Testis (tissue), 3 donors: ENCODE data around the gene RASL10B. TPM values are rescaled to one million over a fixed set of nuclear protein-coding genes. Genes with fewer than 3 reads are reported as not detected.

Experiments
- DNase-seq: peaks from one replicate; pipeline ENCODE4 v3.0.0-alpha.2; 2019
- H3K27ac ChIP-seq, 2 donors: fragments of 200-600 bp; sonication (generic); one replicate each; pipeline ENCODE4 v1.5.1; 2019
- H3K27me3 ChIP-seq: fragments of 200-600 bp; sonication (generic); one replicate; pipeline ENCODE4 v1.5.1; 2019
- H3K36me3 ChIP-seq: fragments of 200-600 bp; sonication (generic); one replicate; pipeline ENCODE4 v1.5.1; 2017; ENCODE audit warnings: low read depth; ENCODE audit errors: missing control alignments
- H3K4me1 ChIP-seq: fragments of 200-600 bp; sonication (generic); one replicate; pipeline ENCODE4 v1.5.1; 2019
- H3K4me3 ChIP-seq, 2 donors: fragments of 200-600 bp; sonication (generic); one replicate each; pipeline ENCODE4 v1.5.1; 2017 to 2019
- H3K9me3 ChIP-seq: fragments of 200-600 bp; sonication (generic); one replicate; pipeline ENCODE4 v1.5.1; 2017
- POLR2A ChIP-seq: fragments of 450-650 bp; IDR thresholded peaks from one replicate; pipeline ENCODE4 v1.6.1; 2017; ENCODE audit warnings: antibody characterized with exemption, mild to moderate bottlenecking, moderate library complexity
- WGBS, 2 donors: methylation state at CpG; one replicate each; pipeline ENCODE4 v1.1.5; 2018; 5-methylcytosine and 5-hydroxymethylcytosine counted together
- intact Hi-C: fragments of 100-400 bp; cut with DNase I; formaldehyde crosslinking; loops from one replicate; pipeline ENCODE4 v1.15.1; 2023; ENCODE audit warnings: low total_unique reads
- polyA plus RNA-seq: library from polyadenylated mRNA; stranded (reverse); fragments of 350-450 nt; fragmentation: Illumina TruSeq; extraction: RNeasy Lipid Tissue Mini Kit (QIAGEN cat#74804); gene quantifications from one replicate; pipeline ENCODE4 v1.2.3, GENCODE V29; 2014; ENCODE audit warnings: low read depth, low replicate concordance; ENCODE audit not compliant: insufficient read depth
- total RNA-seq, 2 donors: library from RNA; depleted of rRNA; stranded (reverse); fragments of >200 nt; gene quantifications; one replicate each; pipeline ENCODE4 v1.2.3, GENCODE V29; 2016
- TF ChIP-seq, protein P1 (sequence below), 3 experiments: fragments of 450-650 bp in 2 of 3; fragments of 200-600 bp in 1 of 3; sonication (generic) in 1 of 3; IDR thresholded peaks; one replicate each; pipeline ENCODE4 v1.5.1; 2016 to 2019; ENCODE audit warnings: antibody characterized with exemption in 3 of 3, mild to moderate bottlenecking in 2 of 3, moderate library complexity in 1 of 3

The RASL10B gene
- total and polyA plus RNA-seq, 3 donors from 2014 or later, result 2.5 to 4.8 (median 3.8) TPM

DNA sequence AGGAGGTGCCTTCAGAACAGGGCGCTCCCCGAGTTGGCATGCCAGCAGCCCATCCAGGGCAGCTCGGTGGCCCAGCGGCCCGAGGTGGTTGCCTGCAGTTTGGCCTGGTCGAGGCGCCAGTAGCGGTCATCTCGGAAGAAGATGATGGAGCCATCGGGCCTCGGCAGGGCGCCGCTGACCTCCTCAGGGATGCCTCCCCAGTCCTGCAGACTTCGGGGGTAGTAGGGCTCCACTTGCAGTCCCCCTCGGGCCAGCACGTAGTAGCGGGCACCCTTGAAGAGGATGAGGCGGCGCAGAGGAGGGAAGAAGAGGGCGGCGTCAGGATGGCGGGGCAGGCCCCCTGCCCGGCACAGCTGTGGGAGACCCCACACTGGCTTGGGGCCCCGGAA, 35.0 kb downstream of the RASL10B start:
- intact Hi-C loops, result loop anchor here (5.0 kb wide), 1 partner anchor 36 kb away; no protein-coding TSS in a partner anchor
- no peaks in the 10 kb centered on the region for H3K36me3 ChIP-seq
- H3K4me1 ChIP-seq, result peaks cover 25% of the 10 kb centered on the region
- H3K27ac ChIP-seq, result peak overlapping the region; percentile 3 to 24
- no peak for DNase-seq
- TF ChIP-seq POLR2A, result no peak
- TF ChIP-seq, protein P1, sequence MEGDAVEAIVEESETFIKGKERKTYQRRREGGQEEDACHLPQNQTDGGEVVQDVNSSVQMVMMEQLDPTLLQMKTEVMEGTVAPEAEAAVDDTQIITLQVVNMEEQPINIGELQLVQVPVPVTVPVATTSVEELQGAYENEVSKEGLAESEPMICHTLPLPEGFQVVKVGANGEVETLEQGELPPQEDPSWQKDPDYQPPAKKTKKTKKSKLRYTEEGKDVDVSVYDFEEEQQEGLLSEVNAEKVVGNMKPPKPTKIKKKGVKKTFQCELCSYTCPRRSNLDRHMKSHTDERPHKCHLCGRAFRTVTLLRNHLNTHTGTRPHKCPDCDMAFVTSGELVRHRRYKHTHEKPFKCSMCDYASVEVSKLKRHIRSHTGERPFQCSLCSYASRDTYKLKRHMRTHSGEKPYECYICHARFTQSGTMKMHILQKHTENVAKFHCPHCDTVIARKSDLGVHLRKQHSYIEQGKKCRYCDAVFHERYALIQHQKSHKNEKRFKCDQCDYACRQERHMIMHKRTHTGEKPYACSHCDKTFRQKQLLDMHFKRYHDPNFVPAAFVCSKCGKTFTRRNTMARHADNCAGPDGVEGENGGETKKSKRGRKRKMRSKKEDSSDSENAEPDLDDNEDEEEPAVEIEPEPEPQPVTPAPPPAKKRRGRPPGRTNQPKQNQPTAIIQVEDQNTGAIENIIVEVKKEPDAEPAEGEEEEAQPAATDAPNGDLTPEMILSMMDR (IDR thresholded peaks at IDR 0.05), result no peak
- H3K27me3 ChIP-seq, result no peaks in the 10 kb centered on the region
- no peaks in the 10 kb centered on the region for H3K9me3 ChIP-seq
- H3K4me3 ChIP-seq, result no peak overlapping the region
- 94 to 97% methylated on average over 17 to 24 of the region's 24 CpGs for WGBS, 2 donors

GRCh38 chr17:35766903-35767510, 35.6 kb downstream of the RASL10B start:
- Histone ChIP-seq H3K4me3 (no peak overlapping the region), H3K9me3 (no peaks in the 10 kb centered on the region), H3K27me3 (no peaks in the 10 kb centered on the region), H3K36me3 (no peaks in the 10 kb centered on the region), H3K4me1 (peaks cover 25% of the 10 kb centered on the region), H3K27ac (peak overlapping the region in 1 of 2 donors; percentile 3)
- intact Hi-C loops, result loop anchor here (5.0 kb wide), 1 partner anchor 35 kb away; no protein-coding TSS in a partner anchor
- DNase-seq, result no peak
- 66 to 68% methylated on average over 6 to 7 of the region's 7 CpGs for WGBS, 2 donors
- TF ChIP-seq, protein P1 (IDR thresholded peaks at IDR 0.05), result peak; percentile 33 to 35 (median 34)
- no peak for TF ChIP-seq POLR2A

DNA sequence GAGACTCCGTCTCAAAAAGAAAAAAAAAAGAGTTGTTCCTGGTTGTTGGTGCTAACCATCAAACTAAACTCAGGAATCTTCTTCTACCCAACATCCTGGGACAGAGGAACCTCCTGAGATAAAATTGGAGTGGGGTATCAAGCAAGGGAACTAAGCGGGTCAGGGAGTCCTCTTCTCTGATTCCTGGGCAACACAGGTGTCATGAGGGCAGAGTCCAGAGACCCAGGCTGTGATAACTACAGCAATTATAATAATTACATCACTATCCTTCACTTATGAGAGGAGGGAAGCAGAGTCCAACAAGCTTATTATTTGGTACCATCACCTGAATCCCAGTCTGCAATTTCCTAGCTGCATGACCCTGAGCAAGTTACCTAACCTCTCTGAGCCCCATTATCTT, 37.4 kb downstream of the RASL10B start:
- Histone ChIP-seq H3K9me3 (no peaks in the 10 kb centered on the region), H3K4me3 (no peak overlapping the region), H3K36me3 (no peaks in the 10 kb centered on the region), H3K27ac (no peak overlapping the region), H3K27me3 (no peaks in the 10 kb centered on the region), H3K4me1 (peaks cover 26% of the 10 kb centered on the region)
- intact Hi-C loops, result loop anchor here (5.0 kb wide), 1 partner anchor 34 kb away; no protein-coding TSS in a partner anchor
- WGBS, 2 donors, result 89 to 98% methylated on average over 2 of the region's 2 CpGs
- no peak for TF ChIP-seq POLR2A
- TF ChIP-seq, protein P1 (IDR thresholded peaks at IDR 0.05), result no peak
- DNase-seq, result no peak

DNA sequence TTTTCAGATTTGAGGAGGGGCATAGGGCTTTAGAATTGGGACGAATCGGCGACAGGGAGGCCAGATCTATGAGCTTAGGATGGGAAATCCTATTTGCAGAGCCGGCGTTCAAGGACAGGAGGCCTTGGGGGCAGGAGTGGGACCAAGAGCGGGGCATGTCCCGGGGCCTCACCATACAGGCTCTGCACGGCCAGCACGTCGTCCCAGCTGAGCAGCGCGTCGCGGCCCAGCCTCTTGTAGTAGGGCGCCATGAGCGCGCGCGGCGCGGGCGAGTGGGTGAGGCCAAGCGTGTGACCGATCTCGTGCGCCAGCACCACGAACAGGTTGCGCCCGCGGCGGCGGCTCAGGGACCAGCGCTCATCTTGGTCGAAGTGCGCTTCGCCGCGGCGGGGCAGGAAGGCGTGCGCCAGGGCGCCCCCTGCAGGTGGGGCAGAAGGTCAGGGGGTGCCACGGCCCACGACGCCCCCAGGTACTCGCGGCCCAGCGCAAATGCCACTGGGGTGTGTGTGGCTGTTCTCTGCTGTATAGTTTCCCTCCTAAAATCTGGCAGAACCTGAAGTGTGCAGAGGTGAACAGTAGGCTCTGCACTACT, 38.6 kb downstream of the RASL10B start:
- Histone ChIP-seq H3K36me3 (no peaks in the 10 kb centered on the region), H3K4me3 (peak overlapping the region in 1 of 2 donors; percentile 3), H3K27me3 (no peaks in the 10 kb centered on the region), H3K27ac (no peak overlapping the region), H3K9me3 (no peaks in the 10 kb centered on the region), H3K4me1 (peaks cover 30% of the 10 kb centered on the region)
- TF ChIP-seq POLR2A, result no peak
- TF ChIP-seq, protein P1 (IDR thresholded peaks at IDR 0.05), result peak in 2 of 3 experiments; percentile 3 to 28
- WGBS, 2 donors, result 63 to 92% methylated on average over 24 to 48 of the region's 48 CpGs
- intact Hi-C loops, result loop anchor here (5.0 kb wide), 1 partner anchor 32 kb away; no protein-coding TSS in a partner anchor
- DNase-seq, result no peak
